Measurements from ENCODE around the gene BRSK2.

- no peak for TF ChIP-seq CTCF (IDR thresholded peaks at IDR 0.05)
- no peak for TF ChIP-seq POLR2AphosphoS5 (IDR thresholded peaks at IDR 0.05)
Observed at GRCh38 chr11:1373536-1374214, 16.1 kb upstream of the BRSK2 start.

Measured in upper lobe of left lung (tissue), 4 donors.